Activated CD8-positive, alpha-beta T cell treated with anti-CD3 and anti-CD28 coated beads for 36 hours (primary cell): ENCODE results near the gene PHF2. TPM values are rescaled to one million over a fixed set of nuclear protein-coding genes. Genes with fewer than 3 reads are reported as not detected.

ENCODE experiments used
- ATAC-seq: fragments of 200-7000 bp; cut with Tn5 transposase; one replicate; pipeline ENCODE4 v1.10.0; 2021; ENCODE audit warnings: mild to moderate bottlenecking, moderate library complexity
- CTCF ChIA-PET: fragments of 350-600 bp; sonication (Branson Sonifier 250); formaldehyde crosslinking; loops from one replicate; lab custom pipeline; 2021; ENCODE audit warnings: antibody characterized with exemption; lab: Charles Lee
- POLR2A ChIA-PET: fragments of 350-600 bp; sonication (Branson Sonifier 250); formaldehyde crosslinking; loops from one replicate; lab custom pipeline; 2021; ENCODE audit warnings: antibody characterized with exemption; lab: Charles Lee
- DNase-seq: peaks from one replicate; pipeline ENCODE4 v3.0.0-alpha.2; 2020
- H3K27ac Mint-ChIP-seq: one replicate; pipeline ENCODE4 v1.8.0; 2021; ENCODE audit warnings: mild to moderate bottlenecking, mixed read lengths
- H3K27me3 Mint-ChIP-seq: one replicate; pipeline ENCODE4 v1.8.0; 2021; ENCODE audit warnings: mixed read lengths
- H3K36me3 Mint-ChIP-seq: one replicate; pipeline ENCODE4 v1.8.0; 2021; ENCODE audit warnings: low read depth, mixed read lengths
- H3K4me1 Mint-ChIP-seq: one replicate; pipeline ENCODE4 v1.8.0; 2021; ENCODE audit warnings: low read depth, mixed read lengths
- H3K4me3 Mint-ChIP-seq: one replicate; pipeline ENCODE4 v1.8.0; 2021; ENCODE audit warnings: mild to moderate bottlenecking, moderate library complexity, mixed read lengths
- H3K9me3 Mint-ChIP-seq: one replicate; pipeline ENCODE4 v1.8.0; 2021; ENCODE audit warnings: mixed read lengths
- intact Hi-C: fragments of 100-400 bp; cut with micrococcal nuclease; formaldehyde crosslinking; loops from one replicate; pipeline ENCODE4 v1.10.0; 2022
- total RNA-seq, 2 experiments: library from RNA; stranded (reverse); gene quantifications; one replicate each; pipeline ENCODE4 v1.2.3, GENCODE V29; 2021
- TF ChIP-seq, protein P1 (sequence below): fragments of 200-600 bp; IDR thresholded peaks from one replicate; pipeline ENCODE4 v1.8.0; 2022; ENCODE audit warnings: antibody characterized with exemption, mild to moderate bottlenecking

The PHF2 gene
- total RNA-seq, 2 experiments from 2014 or later = 12.9 to 13.1 TPM

DNA sequence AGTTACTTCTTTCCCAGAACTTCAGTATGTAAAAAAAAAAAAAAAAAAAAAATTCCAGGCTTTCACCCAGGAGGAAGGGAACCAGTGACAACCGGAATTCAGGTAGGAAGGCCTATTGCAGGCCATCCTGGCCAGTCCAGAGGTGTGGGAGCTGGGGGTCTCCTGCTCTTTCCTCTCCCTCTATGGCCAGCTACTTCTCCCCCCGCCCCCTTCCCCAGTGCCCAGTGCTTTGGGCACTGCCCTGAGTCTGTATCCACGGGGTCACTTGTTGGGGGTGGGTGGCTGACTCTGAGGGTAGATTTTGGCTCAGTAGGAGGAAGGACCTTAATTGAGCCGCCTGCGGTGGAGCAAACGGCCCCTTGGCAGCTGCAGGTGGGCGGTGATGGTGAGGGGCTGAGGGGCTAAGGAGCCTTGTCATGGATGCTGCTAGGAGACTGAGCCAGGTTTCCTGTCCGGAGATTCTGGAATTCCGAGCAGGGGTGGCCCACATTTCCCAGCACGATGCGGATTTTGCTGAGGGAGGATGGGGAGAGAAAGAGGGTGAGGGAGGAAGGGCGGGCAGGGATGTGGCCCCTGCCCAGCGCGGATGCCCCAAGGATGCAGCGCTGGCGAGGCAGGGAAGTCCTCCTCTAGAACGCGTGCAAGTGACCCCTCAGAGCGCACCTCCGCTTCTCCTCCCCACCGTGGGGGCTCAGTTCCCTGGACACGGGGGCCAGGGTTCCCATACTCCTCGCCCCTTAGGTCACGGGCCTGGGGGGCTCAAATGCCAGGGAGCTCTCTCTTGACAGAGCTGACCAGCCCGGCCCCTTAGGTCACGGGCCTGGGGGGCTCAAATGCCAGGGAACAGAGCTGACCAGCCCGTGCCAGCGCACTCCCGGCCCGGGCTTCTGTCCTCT is 1.2 kb upstream of the PHF2 start:
- Mint-ChIP-seq H3K27ac (peak overlapping the region; percentile 91), H3K4me3 (peak overlapping the region; percentile 81), H3K36me3 (peaks cover 5% of the 10 kb centered on the region), H3K4me1 (peaks cover 30% of the 10 kb centered on the region), H3K9me3 (no peaks in the 10 kb centered on the region), H3K27me3 (no peaks in the 10 kb centered on the region)
- ATAC-seq = no peak
- TF ChIP-seq, protein P1, sequence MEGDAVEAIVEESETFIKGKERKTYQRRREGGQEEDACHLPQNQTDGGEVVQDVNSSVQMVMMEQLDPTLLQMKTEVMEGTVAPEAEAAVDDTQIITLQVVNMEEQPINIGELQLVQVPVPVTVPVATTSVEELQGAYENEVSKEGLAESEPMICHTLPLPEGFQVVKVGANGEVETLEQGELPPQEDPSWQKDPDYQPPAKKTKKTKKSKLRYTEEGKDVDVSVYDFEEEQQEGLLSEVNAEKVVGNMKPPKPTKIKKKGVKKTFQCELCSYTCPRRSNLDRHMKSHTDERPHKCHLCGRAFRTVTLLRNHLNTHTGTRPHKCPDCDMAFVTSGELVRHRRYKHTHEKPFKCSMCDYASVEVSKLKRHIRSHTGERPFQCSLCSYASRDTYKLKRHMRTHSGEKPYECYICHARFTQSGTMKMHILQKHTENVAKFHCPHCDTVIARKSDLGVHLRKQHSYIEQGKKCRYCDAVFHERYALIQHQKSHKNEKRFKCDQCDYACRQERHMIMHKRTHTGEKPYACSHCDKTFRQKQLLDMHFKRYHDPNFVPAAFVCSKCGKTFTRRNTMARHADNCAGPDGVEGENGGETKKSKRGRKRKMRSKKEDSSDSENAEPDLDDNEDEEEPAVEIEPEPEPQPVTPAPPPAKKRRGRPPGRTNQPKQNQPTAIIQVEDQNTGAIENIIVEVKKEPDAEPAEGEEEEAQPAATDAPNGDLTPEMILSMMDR = no peak
- DNase-seq = no peak
- POLR2A ChIA-PET = interaction anchor here (2.1 kb wide), 1 partner anchor 8 kb away, joined by 6 read pairs; no protein-coding TSS in a partner anchor
- intact Hi-C loops = no loop called here
- CTCF ChIA-PET = interaction anchor here (2.1 kb wide), 1 partner anchor 9 kb away, joined by 9 read pairs; no protein-coding TSS in a partner anchor

- ChIA-PET CTCF (interaction anchor here (2.1 kb wide), 1 partner anchor 9 kb away, joined by 9 read pairs; no protein-coding TSS in a partner anchor), POLR2A (interaction anchor here (2.1 kb wide), 1 partner anchor 9 kb away, joined by 6 read pairs; no protein-coding TSS in a partner anchor)
- H3K9me3 Mint-ChIP-seq = no peaks in the 10 kb centered on the region
- peaks cover 2% of the 10 kb centered on the region for H3K36me3 Mint-ChIP-seq
- H3K27me3 Mint-ChIP-seq = no peaks in the 10 kb centered on the region
- TF ChIP-seq, protein P1 = no peak
- peaks cover 34% of the 10 kb centered on the region for H3K4me1 Mint-ChIP-seq
- peak overlapping the region; percentile 81 for H3K4me3 Mint-ChIP-seq
- intact Hi-C loops = no loop called here
- H3K27ac Mint-ChIP-seq = peak overlapping the region; percentile 91
- DNase-seq (peak; percentile 73), ATAC-seq (peak; percentile 53)
These were observed 557 bp upstream of the PHF2 start for GRCh38 chr9:93575796-93576257.

DNA sequence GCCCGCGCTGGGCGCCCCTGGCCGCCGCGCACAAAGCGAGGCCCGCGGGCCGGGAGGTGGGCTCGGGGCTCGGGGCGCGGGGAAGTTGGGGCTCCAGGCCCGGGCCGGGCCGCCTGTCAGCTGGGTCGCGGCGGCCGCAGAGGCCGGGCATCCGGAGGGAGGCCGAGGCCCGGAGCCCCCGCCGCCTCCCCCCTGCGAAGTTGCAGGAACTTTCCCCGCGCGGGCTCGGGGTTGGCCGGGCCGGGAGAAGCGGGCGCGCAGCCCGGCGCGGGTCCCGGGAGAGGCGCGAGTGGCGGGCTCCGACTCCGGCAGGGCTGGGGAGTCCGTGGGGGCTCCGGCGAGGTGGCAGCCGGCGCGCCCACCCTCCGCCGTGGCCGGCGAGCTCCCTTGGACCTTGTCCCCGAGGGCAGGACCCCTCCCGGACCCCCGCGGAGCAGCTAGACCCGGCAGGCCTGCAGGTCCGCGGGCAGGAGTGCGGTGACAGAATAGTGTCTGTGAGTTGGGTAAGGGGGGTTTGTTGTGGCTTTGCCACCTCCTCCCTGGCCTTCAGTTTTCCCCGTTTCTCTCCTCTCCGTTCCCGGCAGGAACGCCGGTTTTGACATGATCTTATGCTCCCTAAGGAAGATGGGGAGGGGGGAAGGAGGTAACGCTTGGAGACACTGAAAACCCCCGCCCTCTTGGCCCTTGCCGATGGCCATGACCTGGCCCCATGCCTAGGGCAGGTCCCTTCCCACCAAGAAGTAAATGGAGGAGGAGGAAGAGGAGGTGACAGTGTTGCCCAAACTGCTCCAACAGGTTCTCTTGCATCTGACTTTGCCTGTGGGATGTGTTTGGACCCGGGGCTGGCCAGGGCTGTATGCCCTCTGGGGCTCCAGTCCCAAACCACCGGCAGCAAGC is 942 bp downstream of the PHF2 start:
- Mint-ChIP-seq H3K4me1 (peaks cover 34% of the 10 kb centered on the region), H3K4me3 (peak overlapping the region; percentile 80), H3K36me3 (peaks cover 2% of the 10 kb centered on the region), H3K9me3 (no peaks in the 10 kb centered on the region), H3K27ac (peak overlapping the region; percentile 86), H3K27me3 (no peaks in the 10 kb centered on the region)
- TF ChIP-seq, protein P1 = no peak
- DNase-seq = no peak
- ChIA-PET POLR2A (interaction anchor here (1.3 to 1.8 kb wide), 2 partner anchors 11 to 12 kb away, joined by 3 to 6 read pairs; no protein-coding TSS in a partner anchor), CTCF (interaction anchor here (1.2 kb wide), 1 partner anchor 11 kb away, joined by 10 read pairs; no protein-coding TSS in a partner anchor)
- peak; percentile 17 for ATAC-seq
- intact Hi-C loops = no loop called here

- CTCF ChIA-PET = interaction anchor here (1.2 kb wide), 1 partner anchor 12 kb away, joined by 10 read pairs; no protein-coding TSS in a partner anchor
These were observed 1.7 kb downstream of the PHF2 start for GRCh38 chr9:93577975-93578682.

More at GRCh38 chr9:93577975-93578682, 1.7 kb downstream of the PHF2 start:
- TF ChIP-seq, protein P1 = no peak
- no peaks in the 10 kb centered on the region for H3K27me3 Mint-ChIP-seq
- DNase-seq (no peak), ATAC-seq (no peak)
- POLR2A ChIA-PET = interaction anchor here (0.5 to 1.8 kb wide), 3 partner anchors 9 to 121 kb away, joined by 3 read pairs; no protein-coding TSS in a partner anchor
- H3K36me3 Mint-ChIP-seq = peaks cover 5% of the 10 kb centered on the region
- H3K4me3 Mint-ChIP-seq = peak overlapping the region; percentile 80
- H3K27ac Mint-ChIP-seq = peak overlapping the region; percentile 86
- peaks cover 34% of the 10 kb centered on the region for H3K4me1 Mint-ChIP-seq
- intact Hi-C loops = no loop called here
- H3K9me3 Mint-ChIP-seq = peaks cover 3% of the 10 kb centered on the region
